Retinal pigment epithelial cell (primary cell): Measurements from ENCODE around the gene ADGRG1.

Experiments
- DNase-seq: peaks from one replicate; pipeline ENCODE4 v3.0.0-alpha.2; 2010; ENCODE audit warnings: low read depth
- H3K4me3 ChIP-seq: 2 replicates; pipeline ENCODE4 v1.5.1; 2011; ENCODE audit warnings: mild to moderate bottlenecking, low read length, control low read depth, moderate library complexity
- CTCF ChIP-seq: conservative IDR thresholded peaks from 2 replicates; pipeline ENCODE4 v1.5.1; 2011; ENCODE audit warnings: low read depth, low read length, control low read depth, inconsistent platforms

The ADGRG1 gene

GRCh38 chr16:57637020-57637419 lies 8.6 kb downstream of the ADGRG1 start:
- H3K4me3 ChIP-seq: no peak overlapping the region
- DNase-seq: no peak
- no peak for TF ChIP-seq CTCF

- H3K4me3 ChIP-seq: no peak overlapping the region
- TF ChIP-seq CTCF: no peak
- no peak for DNase-seq
Observed at GRCh38 chr16:57637424-57637823, 9.0 kb downstream of the ADGRG1 start.

GRCh38 chr16:57637965-57638364 lies 9.5 kb downstream of the ADGRG1 start:
- no peak overlapping the region for H3K4me3 ChIP-seq
- no peak for TF ChIP-seq CTCF
- DNase-seq: no peak

GRCh38 chr16:57638381-57638780 lies 10.0 kb downstream of the ADGRG1 start:
- H3K4me3 ChIP-seq: no peak overlapping the region
- no peak for DNase-seq
- no peak for TF ChIP-seq CTCF

GRCh38 chr16:57639172-57639887 lies 10.9 kb downstream of the ADGRG1 start:
- H3K4me3 ChIP-seq: no peak overlapping the region
- no peak for DNase-seq
- no peak for TF ChIP-seq CTCF

- TF ChIP-seq CTCF: no peak
- no peak overlapping the region for H3K4me3 ChIP-seq
- no peak for DNase-seq
Observed at GRCh38 chr16:57640185-57640584, 11.8 kb downstream of the ADGRG1 start.

GRCh38 chr16:57640612-57641011 lies 12.2 kb downstream of the ADGRG1 start:
- DNase-seq: no peak
- no peak for TF ChIP-seq CTCF
- no peak overlapping the region for H3K4me3 ChIP-seq
